Lung microvascular endothelial cell (primary cell): Measurements from ENCODE around the gene BCAR1. TPM values are rescaled to one million over a fixed set of nuclear protein-coding genes. Genes with fewer than 3 reads are reported as not detected.

ENCODE experiments used
- total RNA-seq: library from RNA; depleted of rRNA; stranded (reverse); fragments of >200 nt; gene quantifications from 2 replicates; pipeline ENCODE4 v1.2.1, GENCODE V29; 2014

Gene BCAR1
- total RNA-seq, 1 donor from 2014 or later: 104 TPM

Other genes with a start within 250 kb of the BCAR1 start
- gene LDHD, start 134.8 kb downstream of the BCAR1 start, total RNA-seq: 0.22 and 0.60 TPM in 2 replicates
- gene ZFP1, start 103.1 kb downstream of the BCAR1 start, total RNA-seq: 5.4 and 10.5 TPM in 2 replicates
- gene CTRB2, start 44.5 kb downstream of the BCAR1 start, total RNA-seq: not detected in 2 replicates
- not detected in 2 replicates for gene CTRB1, start 32.6 kb downstream of the BCAR1 start, total RNA-seq
- gene CFDP1, start 181.9 kb upstream of the BCAR1 start, total RNA-seq: 40.9 and 46.2 TPM in 2 replicates
- 25.5 and 43.1 TPM in 2 replicates for gene TMEM170A, start 213.1 kb upstream of the BCAR1 start, total RNA-seq
- 0.44 and 0.99 TPM in 2 replicates for gene CHST6, start 243.8 kb upstream of the BCAR1 start, total RNA-seq